Jurkat, Clone E6-1 (cell line): ENCODE measurements around the gene PLB1.

Source experiments
- DNase-seq: peaks from one replicate; pipeline ENCODE4 v3.0.0-alpha.2; 2011; ENCODE audit warnings: low read depth, low spot score
- H3K4me3 ChIP-seq: 2 replicates; pipeline ENCODE4 v1.5.1; 2011; ENCODE audit warnings: mild to moderate bottlenecking, low read length, control low read depth, moderate library complexity

Gene PLB1

GRCh38 chr2:28618221-28619141, 122.6 kb downstream of the PLB1 start:
- H3K4me3 ChIP-seq = no peak overlapping the region
- no peak for DNase-seq

GRCh38 chr2:28619213-28620196, 123.6 kb downstream of the PLB1 start:
- DNase-seq = no peak
- no peak overlapping the region for H3K4me3 ChIP-seq

GRCh38 chr2:28620291-28620793, 124.5 kb downstream of the PLB1 start:
- DNase-seq = no peak

GRCh38 chr2:28620801-28621171, 124.9 kb downstream of the PLB1 start:
- H3K4me3 ChIP-seq = no peak overlapping the region
- DNase-seq = no peak

More at GRCh38 chr2:28620291-28620793, 124.5 kb downstream of the PLB1 start:
- no peak overlapping the region for H3K4me3 ChIP-seq

- H3K4me3 ChIP-seq = peak overlapping the region; percentile 23
- peak; percentile 69 for DNase-seq
These were observed 125.6 kb downstream of the PLB1 start for GRCh38 chr2:28621172-28622100.

GRCh38 chr2:28622101-28622499, 126.2 kb downstream of the PLB1 start:
- no peak overlapping the region for H3K4me3 ChIP-seq
- no peak for DNase-seq

- DNase-seq = no peak
- no peak overlapping the region for H3K4me3 ChIP-seq
These were observed 127.9 kb downstream of the PLB1 start for GRCh38 chr2:28623582-28624405.

GRCh38 chr2:28624436-28624792, 128.6 kb downstream of the PLB1 start:
- no peak for DNase-seq

GRCh38 chr2:28624793-28625701, 129.2 kb downstream of the PLB1 start:
- DNase-seq = no peak
- no peak overlapping the region for H3K4me3 ChIP-seq

More at GRCh38 chr2:28624436-28624792, 128.6 kb downstream of the PLB1 start:
- no peak overlapping the region for H3K4me3 ChIP-seq

GRCh38 chr2:28626376-28626775, 130.5 kb downstream of the PLB1 start:
- H3K4me3 ChIP-seq = no peak overlapping the region
- no peak for DNase-seq

- DNase-seq = no peak
- no peak overlapping the region for H3K4me3 ChIP-seq
These were observed 131.1 kb downstream of the PLB1 start for GRCh38 chr2:28626891-28627421.

- no peak overlapping the region for H3K4me3 ChIP-seq
These were observed 132.0 kb downstream of the PLB1 start for GRCh38 chr2:28627722-28628480.

GRCh38 chr2:28628506-28628905, 132.6 kb downstream of the PLB1 start:
- no peak for DNase-seq

More at GRCh38 chr2:28627722-28628480, 132.0 kb downstream of the PLB1 start:
- DNase-seq = no peak

GRCh38 chr2:28628987-28629386, 133.1 kb downstream of the PLB1 start:
- no peak for DNase-seq
- no peak overlapping the region for H3K4me3 ChIP-seq

More at GRCh38 chr2:28628506-28628905, 132.6 kb downstream of the PLB1 start:
- H3K4me3 ChIP-seq = no peak overlapping the region

- H3K4me3 ChIP-seq = no peak overlapping the region
- no peak for DNase-seq
These were observed 134.1 kb downstream of the PLB1 start for GRCh38 chr2:28629910-28630309.

- H3K4me3 ChIP-seq = no peak overlapping the region
- no peak for DNase-seq
These were observed 134.5 kb downstream of the PLB1 start for GRCh38 chr2:28630341-28630740.
